ENCODE data around the gene NBEA.
"Not testable (repeated sequence)": the region's sequence is repeated elsewhere in the genome, so short reads cannot be mapped to it uniquely, and the experiment has no call there.

NBEA gene

GRCh38 chr13:34944274-34944634, 2.2 kb downstream of the NBEA start:
- no peak overlapping the region for H3K4me3 ChIP-seq (ENCODE audit: low read depth, low read length)

DNA sequence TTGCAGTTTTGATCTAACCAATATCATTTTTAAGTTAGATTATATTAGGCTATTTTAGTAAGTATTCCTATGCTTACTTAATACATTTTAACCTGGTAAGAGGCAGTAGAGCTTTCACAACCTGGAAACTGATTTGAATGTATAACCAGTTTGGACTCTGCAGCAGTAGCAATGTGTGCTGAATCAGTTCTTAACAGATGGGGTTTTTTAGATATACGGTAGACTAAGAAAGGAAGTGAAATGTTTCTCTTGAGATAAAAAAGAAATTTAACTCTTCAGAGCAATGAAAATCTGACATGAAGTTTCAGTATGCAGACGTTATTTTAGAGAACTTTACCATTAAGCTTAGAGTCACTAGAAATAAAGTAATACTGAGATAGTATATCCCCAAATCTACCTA, 2.7 kb downstream of the NBEA start:
- H3K4me3 ChIP-seq (ENCODE audit: low read depth, low read length), result no peak overlapping the region

DNA sequence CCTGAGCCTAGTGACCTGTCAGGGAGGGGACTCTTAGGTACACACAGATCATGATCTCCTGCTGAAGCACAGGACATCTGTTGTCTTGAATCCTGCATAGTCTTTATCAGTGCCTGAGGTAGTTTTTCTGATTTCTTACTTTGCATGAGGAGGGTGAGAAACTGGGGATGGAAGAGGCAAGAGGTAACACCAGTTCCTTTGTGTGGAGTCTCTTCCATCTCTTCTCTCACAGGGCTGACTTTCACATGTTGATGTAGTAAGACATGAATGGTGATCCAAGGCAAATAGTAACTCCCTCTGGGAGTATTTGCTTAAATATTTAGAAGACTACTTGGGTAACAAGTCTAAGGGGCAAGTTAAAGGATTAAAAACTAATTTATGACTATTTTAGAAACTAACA, 9.5 kb downstream of the NBEA start:
- no peak overlapping the region for H3K4me3 ChIP-seq (ENCODE audit: low read depth, low read length)

DNA sequence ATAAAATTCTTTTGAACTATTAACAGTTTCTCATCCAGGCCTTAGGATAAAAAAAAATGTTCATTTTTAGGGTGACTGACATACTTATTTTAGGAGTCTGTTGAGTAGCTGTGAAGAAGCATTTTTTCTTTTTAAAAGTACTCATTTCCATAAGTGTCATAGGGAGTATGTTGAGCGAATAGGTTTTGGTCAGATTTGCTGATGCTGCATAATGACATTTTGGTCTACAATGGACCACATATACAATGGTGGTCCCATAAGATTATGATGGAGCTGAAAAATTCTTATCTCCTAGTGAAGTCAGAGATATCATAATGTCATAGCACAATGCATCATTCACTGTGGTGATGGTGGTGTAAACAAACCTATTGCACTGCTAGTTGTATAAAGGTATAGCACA, 17.4 kb downstream of the NBEA start:
- no peak overlapping the region for H3K4me3 ChIP-seq (ENCODE audit: low read depth, low read length)

GRCh38 chr13:34964558-34964957, 22.5 kb downstream of the NBEA start:
- no peak overlapping the region for H3K4me3 ChIP-seq (ENCODE audit: low read depth, low read length)

GRCh38 chr13:34967851-34968562, 25.9 kb downstream of the NBEA start:
- H3K4me3 ChIP-seq (ENCODE audit: low read depth, low read length), result no peak overlapping the region

DNA sequence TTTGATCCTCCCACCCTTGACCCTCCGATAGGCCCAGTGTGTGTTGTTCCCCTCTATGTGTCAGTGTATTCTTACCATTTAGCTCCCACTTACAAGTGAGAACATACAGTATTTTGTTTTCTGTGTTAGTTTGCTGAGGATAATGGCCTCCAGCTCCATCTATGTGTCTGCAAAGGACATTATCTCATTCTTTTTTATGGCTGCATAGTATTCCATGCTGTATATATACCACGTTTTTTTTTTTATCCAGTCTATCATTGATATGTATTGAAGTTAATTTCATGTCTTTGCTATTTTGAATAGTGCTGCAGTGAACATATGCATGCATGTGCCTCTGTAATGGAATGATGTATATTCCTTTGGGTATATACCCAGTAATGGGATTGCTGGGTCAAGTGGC, 27.5 kb downstream of the NBEA start:
- not testable (repeated sequence) for H3K4me3 ChIP-seq (ENCODE audit: low read depth, low read length)

GRCh38 chr13:34970961-34971360, 28.9 kb downstream of the NBEA start:
- no peak overlapping the region for H3K4me3 ChIP-seq (ENCODE audit: low read depth, low read length)

GRCh38 chr13:34971473-34971872, 29.4 kb downstream of the NBEA start:
- H3K4me3 ChIP-seq (ENCODE audit: low read depth, low read length), result no peak overlapping the region

DNA sequence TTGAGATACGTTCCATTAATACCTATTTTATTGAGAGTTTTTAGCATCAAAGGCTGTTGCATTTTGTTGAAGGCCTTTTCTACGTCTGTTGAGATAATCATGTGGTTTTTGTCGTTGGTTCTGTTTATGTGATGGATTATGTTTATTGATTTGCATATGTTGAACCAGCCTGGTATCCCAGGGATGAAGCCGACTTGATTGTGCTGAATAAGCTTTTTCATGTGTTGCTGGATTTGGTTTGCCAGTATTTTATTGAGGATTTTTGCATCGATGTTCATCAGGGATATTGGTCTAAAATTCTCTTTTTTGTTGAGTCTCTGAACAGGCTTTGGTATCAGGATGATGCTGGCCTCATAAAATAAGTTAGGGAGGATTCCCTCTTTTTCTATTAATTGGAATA, 43.1 kb downstream of the NBEA start:
- H3K4me3 ChIP-seq (ENCODE audit: low read depth, low read length), result not testable (repeated sequence)

DNA sequence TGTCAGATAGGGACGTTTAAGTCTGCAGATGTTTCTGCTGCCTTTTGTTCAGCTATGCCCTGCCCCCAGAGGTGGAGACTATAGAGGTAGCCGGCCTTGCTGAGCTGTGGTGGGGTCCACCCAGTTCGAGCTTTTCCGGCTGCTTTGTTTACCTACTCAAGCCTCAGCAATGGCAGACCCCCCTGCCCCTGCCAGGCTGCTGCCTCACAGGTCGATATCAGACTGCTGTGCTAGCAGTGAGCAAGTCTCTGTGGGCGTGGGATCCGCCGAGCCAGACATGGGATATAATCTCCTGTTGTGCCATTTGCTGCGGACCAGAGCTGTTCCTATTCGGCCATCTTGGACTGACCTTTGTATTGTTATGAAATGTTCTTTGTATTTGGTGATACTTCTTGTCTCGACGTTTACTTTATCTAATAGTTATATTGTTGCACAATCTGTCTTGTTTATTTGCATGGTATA, 46.3 kb downstream of the NBEA start:
- H3K4me3 ChIP-seq (ENCODE audit: low read depth, low read length), result no peak overlapping the region

DNA sequence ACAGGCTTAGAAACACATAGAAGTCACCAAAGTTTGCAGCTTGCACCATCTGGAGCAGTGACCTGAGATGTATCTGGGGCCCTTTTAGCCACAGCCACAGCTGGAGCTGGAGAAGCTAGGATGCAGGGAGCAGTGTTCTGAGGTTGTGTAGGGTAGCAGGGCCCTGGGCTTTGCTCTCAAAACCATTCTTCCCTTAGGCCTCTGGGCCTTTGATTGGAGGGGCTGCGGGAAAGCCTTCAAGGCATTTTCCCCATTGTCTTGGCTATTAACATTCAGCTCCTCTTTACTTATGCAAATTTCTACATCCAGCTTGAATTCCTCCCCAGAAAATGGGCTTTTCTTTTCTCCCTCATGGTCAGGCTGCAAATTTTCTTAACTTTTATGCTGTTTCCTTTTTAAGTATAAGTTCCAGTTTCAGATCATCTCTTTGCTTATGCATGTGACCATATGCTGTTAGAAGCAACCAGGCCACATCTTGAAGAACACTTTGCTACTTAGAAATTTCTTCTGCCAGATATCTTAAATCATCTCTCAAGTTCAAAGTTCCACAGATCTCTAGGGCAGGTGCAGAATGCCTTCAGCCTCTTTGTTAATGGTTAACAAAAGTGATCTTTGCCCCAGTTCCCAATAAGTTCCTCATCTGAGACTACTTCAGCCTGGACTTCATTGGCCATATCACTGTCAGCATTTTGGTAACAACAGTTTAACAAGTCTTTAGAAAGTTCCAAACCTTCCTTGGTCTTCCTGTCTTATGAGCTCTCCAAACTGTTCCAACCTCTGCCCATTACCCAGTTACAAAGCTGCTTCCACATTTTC, 48.5 kb downstream of the NBEA start:
- no peak overlapping the region for H3K4me3 ChIP-seq (ENCODE audit: low read depth, low read length)

GRCh38 chr13:34993470-34993869, 51.4 kb downstream of the NBEA start:
- no peak overlapping the region for H3K4me3 ChIP-seq (ENCODE audit: low read depth, low read length)

GRCh38 chr13:35003734-35004133, 61.7 kb downstream of the NBEA start:
- H3K4me3 ChIP-seq (ENCODE audit: low read depth, low read length), result not testable (repeated sequence)

GRCh38 chr13:35005051-35005450, 63.0 kb downstream of the NBEA start:
- no peak overlapping the region for H3K4me3 ChIP-seq (ENCODE audit: low read depth, low read length)

DNA sequence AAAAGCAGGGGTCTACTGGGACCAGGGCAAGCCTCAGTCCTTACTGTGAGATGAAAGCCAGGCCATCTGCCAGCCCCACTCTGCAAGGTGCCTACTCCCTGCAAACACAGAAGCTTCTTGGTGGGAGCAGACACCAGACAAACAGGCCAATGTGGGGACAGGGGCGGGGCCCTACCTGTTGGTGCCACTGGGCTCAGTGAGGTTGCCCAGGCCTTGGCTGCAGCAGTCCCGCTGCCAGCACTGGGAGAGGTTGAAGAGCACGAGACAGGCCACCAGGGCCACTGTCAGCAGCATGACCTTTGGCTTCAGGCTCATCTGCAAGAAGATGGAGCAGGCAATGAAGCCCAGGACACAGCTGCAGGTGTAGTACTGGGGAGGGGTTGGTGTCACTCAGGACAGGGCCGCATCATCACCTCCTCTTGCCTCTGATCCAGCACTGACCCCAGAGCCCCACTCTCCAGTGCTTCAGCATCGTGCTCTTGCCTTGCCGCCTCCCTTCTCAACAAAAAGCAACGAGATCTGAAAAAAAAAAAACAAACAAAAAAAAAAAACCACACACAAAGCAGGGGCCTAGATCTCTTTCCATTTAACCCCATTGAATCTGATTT, 72.6 kb downstream of the NBEA start:
- no peak overlapping the region for H3K4me3 ChIP-seq (ENCODE audit: low read depth, low read length)

DNA sequence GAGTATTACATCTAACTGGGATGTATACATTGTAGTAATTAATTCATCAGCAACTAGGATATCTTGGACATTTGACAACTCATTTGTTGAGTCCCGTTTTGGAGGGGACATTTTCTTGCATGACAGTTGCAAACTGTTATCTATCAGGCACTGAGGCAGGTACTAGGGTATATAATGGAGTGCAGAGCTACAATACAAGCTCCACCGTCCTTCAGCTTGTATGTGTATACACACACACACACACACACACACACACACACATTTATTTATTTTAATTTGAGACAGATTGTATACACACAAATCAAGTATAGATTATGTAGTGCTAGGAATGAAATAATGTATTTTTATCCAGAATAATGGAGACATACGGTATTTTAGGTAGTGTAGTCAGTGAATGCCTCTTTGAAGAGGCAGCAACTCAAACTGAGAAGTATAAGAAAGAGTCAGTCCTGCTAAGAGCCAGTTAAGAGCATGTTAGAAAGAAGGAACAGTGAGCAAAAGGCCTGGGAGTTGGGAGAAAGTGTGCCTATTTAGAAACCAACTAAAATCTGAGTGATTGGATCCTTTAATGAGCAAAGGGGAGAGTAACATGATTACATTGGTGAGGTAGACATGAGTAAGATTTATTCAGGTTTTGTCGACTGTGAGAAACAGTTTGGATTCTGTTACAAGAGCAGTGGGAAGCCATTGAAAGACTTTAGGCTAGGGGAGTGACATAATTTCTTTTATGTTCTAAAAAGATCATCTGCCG, 74.5 kb downstream of the NBEA start:
- no peak overlapping the region for H3K4me3 ChIP-seq (ENCODE audit: low read depth, low read length)

- no peak overlapping the region for H3K4me3 ChIP-seq (ENCODE audit: low read depth, low read length)
Measured at GRCh38 chr13:35025314-35025713, 83.2 kb downstream of the NBEA start.

DNA sequence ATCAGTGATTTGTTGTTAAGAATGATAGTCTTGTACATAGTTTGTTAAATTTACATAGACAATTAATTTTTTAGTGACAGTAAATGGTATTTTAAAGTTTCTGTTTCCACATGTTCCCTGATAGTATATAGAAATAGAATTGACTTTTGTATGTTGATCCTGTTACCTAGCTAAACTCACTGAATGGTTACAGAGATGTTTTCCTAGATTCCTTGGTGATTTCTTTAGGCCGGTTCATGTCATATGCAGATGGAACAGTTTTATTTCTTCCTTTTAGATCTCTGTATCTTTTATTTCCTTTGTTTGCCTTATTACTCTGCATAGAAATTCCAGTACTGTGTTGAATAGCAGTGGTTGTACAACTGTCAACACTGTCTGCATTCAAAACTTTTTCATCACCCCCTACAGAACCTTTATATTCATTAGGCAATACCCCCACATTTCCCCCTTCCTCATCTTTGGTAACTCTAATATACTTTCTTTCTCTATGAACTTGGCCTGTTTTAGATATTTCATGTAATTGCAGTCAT, 86.3 kb downstream of the NBEA start:
- H3K4me3 ChIP-seq (ENCODE audit: low read depth, low read length), result no peak overlapping the region

DNA sequence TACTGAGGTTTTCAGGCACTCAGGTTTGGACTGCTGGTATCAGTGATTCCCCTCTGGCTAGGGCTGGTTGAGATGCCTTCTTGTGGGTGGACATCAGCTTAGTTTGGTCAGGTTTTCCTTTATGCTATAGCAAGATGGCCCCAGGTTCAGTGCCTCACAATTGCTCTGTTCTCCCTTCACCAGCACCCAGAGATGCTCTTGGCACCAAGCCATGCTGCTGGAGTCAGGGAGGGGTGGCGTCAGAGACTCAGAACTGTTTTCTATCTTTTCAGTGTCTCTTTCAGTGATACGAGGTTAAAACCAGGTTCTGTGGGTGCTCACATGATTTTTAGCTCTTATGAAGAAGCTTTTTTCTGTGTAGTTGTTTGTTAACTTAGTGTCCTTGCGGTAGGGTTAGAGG, 96.9 kb downstream of the NBEA start:
- H3K4me3 ChIP-seq (ENCODE audit: low read depth, low read length), result no peak overlapping the region

GRCh38 chr13:35046587-35046986, 104.5 kb downstream of the NBEA start:
- H3K4me3 ChIP-seq (ENCODE audit: low read depth, low read length), result no peak overlapping the region
